UCSD-AML1 (cell line): ENCODE data around the gene GOLT1A.
"Not testable (repeated sequence)": the region's sequence is repeated elsewhere in the genome, so short reads cannot be mapped to it uniquely, and the experiment has no call there.

Experiments used
- DNase-seq: peaks from one replicate; lab custom pipeline; 2025; ENCODE audit not compliant: unreplicated experiment; lab: John Stamatoyannopoulos, UW

The GOLT1A gene

GRCh38 chr1:204249736-204250427, 36.1 kb upstream of the GOLT1A start:
- no peak for DNase-seq

- no peak for DNase-seq
Observed at GRCh38 chr1:204248954-204249353, 35.2 kb upstream of the GOLT1A start.

DNA sequence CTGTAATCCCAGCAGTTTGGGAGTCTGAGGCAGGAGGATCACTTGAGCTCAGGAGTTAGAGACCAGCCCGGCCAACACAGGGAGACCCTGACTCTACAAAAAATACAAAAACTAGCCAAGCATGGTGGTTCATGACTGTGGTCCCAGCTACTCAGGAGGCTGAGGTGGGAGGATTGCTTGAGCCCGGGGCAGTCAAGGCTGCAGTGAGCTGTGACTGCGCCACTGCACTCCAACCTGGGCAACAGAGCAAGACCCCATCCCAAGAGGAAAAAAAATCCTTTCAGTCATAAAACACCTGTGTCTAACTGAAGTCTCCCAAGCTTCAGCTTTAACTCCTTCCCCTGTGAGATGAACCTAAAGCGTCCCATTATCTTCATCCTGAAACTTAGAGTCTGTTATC, 33.1 kb upstream of the GOLT1A start:
- DNase-seq: no peak

GRCh38 chr1:204242920-204243319, 29.1 kb upstream of the GOLT1A start:
- DNase-seq: no peak

DNA sequence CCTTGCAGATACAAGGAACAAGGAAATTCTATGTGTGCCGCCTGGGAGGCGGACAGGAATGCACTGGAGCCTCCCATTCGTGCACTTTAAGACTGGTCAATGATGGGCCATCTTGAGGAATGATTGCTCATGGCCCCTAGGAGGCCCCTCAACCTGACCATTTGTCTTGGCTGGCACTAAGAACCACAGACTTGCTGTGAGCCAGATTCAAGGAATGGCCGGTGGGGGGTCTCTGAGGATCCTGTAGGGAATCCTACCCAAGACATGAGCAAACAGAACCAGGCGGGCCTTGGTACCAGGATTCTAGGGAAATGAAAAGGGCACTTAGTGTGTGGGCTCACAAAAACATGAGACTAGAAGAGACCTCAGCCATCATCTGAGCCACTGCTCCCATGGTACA, 28.1 kb upstream of the GOLT1A start:
- DNase-seq: no peak

DNA sequence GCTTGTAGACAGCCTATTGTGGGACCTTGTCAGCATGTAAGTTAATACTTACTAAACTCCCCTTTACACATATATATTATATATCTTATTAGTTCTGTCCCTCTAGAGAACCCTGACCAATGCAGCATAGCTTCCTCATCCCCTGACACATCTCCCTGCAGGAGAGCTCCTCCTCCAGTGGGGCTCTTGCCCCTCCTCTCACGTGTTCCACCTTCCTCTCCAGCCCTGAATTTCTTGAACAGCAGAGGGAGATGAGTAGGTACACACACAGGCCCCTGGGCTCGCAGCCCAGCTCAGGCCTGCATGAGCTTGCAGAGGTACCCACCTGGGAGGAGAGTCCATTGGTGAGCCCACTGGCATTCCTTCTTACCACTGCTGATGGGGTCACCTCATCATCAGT, 27.3 kb upstream of the GOLT1A start:
- no peak for DNase-seq

- DNase-seq: no peak
Observed at GRCh38 chr1:204240233-204240632, 26.4 kb upstream of the GOLT1A start.

- not testable (repeated sequence) for DNase-seq
Observed at GRCh38 chr1:204239401-204239800, 25.6 kb upstream of the GOLT1A start.

GRCh38 chr1:204238520-204238919, 24.7 kb upstream of the GOLT1A start:
- DNase-seq: not testable (repeated sequence)

GRCh38 chr1:204237515-204237914, 23.7 kb upstream of the GOLT1A start:
- not testable (repeated sequence) for DNase-seq

- DNase-seq: no peak
Observed at GRCh38 chr1:204232526-204232925, 18.7 kb upstream of the GOLT1A start.

- DNase-seq: no peak
Observed at GRCh38 chr1:204230211-204230610, 16.4 kb upstream of the GOLT1A start.

DNA sequence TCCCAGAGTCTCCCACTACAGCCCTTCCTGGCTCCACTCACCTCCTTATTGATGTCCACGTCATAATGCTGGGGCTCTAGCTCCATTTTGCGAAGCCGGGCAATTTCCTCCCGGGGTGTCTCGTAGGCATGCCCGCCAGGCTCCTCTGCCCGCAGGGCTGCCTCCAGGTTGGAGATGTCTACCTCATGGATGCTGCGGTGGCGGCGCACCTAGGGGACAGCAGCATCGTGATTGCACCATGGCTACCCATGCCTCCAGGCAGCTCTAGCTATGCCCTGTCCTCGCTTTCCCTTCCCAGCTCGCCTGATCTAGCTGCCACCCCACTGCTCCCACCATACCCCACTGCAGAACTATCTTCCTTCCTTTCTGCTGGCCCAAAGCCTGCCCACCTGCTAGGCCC, 15.1 kb upstream of the GOLT1A start:
- DNase-seq: no peak

- DNase-seq: no peak
Observed at GRCh38 chr1:204227996-204228785, 14.4 kb upstream of the GOLT1A start.

DNA sequence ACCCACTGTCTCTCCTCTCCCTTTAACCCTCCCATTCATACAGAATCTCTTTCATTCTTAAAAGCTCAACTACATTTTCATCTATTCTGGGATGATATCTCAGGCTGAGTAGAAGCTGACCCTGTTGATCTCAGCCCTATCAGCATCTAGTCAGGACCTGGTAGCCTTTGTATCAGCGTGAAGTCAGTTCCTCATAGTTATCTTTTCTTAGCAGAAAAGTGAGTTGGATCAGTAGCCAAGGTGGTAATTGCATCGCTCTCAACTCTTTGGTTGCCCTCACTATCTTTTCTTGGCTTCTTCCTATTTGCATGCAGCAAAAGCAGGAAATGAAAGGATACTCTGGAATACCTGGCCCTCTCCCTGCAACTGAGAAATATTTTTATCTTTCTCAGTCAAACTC, 13.6 kb upstream of the GOLT1A start:
- no peak for DNase-seq

GRCh38 chr1:204225841-204226735, 12.3 kb upstream of the GOLT1A start:
- no peak for DNase-seq

DNA sequence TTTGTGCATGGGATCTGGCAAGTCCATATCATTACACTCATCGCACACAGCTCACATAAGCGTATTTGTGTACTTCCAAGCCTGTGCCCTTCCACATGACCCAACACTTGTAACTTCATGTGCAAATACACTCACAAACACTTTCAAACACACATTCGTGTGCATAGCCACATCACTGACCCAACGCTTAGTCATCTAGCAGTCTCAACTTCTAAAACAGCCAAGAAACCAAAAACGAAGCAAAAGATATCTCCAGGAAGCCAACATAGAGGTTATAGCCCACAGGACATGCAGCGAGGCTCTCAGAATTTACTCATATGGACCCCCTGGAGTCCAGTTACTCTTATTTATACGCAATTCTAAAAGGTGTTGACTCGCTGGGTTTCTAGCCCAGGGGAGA, 10.9 kb upstream of the GOLT1A start:
- DNase-seq: no peak

GRCh38 chr1:204223129-204223860, 9.5 kb upstream of the GOLT1A start:
- DNase-seq: no peak

- no peak for DNase-seq
Observed at GRCh38 chr1:204222764-204223055, 8.9 kb upstream of the GOLT1A start.

DNA sequence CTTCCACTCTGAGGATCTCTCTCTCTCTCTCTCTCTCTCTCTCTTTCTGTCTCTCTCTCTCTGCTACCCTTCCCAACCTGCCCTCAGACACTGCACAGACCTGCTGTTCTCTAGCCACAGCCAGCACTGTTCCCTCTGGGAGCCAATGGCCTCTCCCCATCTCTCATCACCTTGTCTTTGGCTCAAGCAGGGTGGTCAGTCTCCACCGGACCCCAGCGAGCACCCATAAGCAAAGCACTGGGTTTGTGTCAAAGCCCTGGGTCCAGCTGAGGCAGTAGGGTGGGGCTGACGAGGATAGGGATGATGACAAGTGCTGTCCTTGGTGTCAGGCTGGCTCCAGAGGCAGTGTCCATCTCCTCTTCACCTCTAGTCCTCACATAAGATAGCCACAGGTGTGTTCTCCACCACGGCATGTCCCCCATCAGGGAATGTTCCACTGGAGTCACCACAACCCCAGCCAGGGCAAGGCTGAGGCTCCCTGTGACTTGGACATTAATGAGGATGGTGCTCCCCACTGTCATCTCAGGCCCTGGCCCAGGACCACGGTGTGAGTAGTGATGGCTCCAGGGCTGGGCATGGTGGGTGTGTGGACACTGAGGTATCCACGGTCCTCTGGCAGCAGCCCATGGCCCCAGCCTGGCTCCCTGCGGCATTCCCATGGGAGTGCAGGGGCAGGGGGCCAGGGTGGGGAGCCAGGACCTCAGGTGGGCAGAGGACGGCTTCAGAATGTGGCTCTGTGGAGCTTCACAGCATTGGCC, 8.4 kb upstream of the GOLT1A start:
- no peak for DNase-seq
